H1 (cell line): ENCODE measurements around the gene POLR1G.

Source experiments
- ATF2 ChIP-seq: IDR thresholded peaks from 2 replicates; pipeline ENCODE4 v1.6.1; 2012; ENCODE audit warnings: low read length, inconsistent platforms
- BRCA1 ChIP-seq: IDR thresholded peaks from 2 replicates; pipeline ENCODE4 v1.6.1; 2012; ENCODE audit warnings: low read depth, low read length, improper control_type of control experiment
- CBX8 ChIP-seq: fragments of 300-800, 300-1000 bp; sonication (generic); IDR thresholded peaks from 2 replicates; pipeline ENCODE4 v1.7.1; 2016; ENCODE audit warnings: low read depth, low read length, borderline replicate concordance
- CTCF ChIP-seq, 3 experiments: IDR thresholded peaks; 1 replicate in 2 of 3; 2 replicates in 1 of 3; pipeline versions ENCODE4 v1.5.1 to v1.6.1; 2011; ENCODE audit warnings: low read length in 3 of 3, mild to moderate bottlenecking in 3 of 3, inconsistent platforms in 2 of 3, low read depth in 1 of 3, moderate library complexity in 1 of 3; ENCODE audit not compliant: insufficient read depth in 1 of 3; ENCODE audit errors: control extremely low read depth in 1 of 3
- EGR1 ChIP-seq: IDR thresholded peaks from 2 replicates; pipeline ENCODE4 v1.6.1; 2011; ENCODE audit warnings: low read depth, low read length, borderline replicate concordance
- EZH2 ChIP-seq: fragments of 200-600 bp; sonication (generic); IDR thresholded peaks from 2 replicates; pipeline ENCODE4 v1.7.1; 2012; ENCODE audit warnings: low read depth, mild to moderate bottlenecking, moderate library complexity, low read length, inconsistent platforms; ENCODE audit not compliant: severe bottlenecking
- GTF2F1 ChIP-seq: IDR thresholded peaks from 2 replicates; pipeline ENCODE4 v1.6.1; 2012; ENCODE audit warnings: low read depth, low read length, improper control_type of control experiment, borderline replicate concordance
- JUND ChIP-seq: IDR thresholded peaks from 2 replicates; pipeline ENCODE4 v1.6.1; 2011; ENCODE audit warnings: mild to moderate bottlenecking, improper control_type of control experiment, low read length
- MAFK ChIP-seq: IDR thresholded peaks from 2 replicates; pipeline ENCODE4 v1.6.1; 2012; ENCODE audit warnings: low read depth, mild to moderate bottlenecking, improper control_type of control experiment, low read length
- MAX ChIP-seq: IDR thresholded peaks from 2 replicates; pipeline ENCODE4 v1.6.1; 2012; ENCODE audit warnings: inconsistent platforms
- POLR2A ChIP-seq, 2 experiments: IDR thresholded peaks; 1 replicate in 1 of 2; 2 replicates in 1 of 2; pipeline ENCODE4 v1.6.1; 2011; ENCODE audit warnings: low read depth in 2 of 2, low read length in 2 of 2, mild to moderate bottlenecking in 2 of 2; ENCODE audit errors: control extremely low read depth in 1 of 2

- TF ChIP-seq MAX (no peak), CTCF (IDR thresholded peaks at IDR 0.05; ENCODE audit: control extremely low read depth in 1 of 3, insufficient read depth in 1 of 3, low read depth in 1 of 3, low read length in 3 of 3) (no peak), EZH2 (no peak), JUND (no peak), MAFK (peak; percentile 9; the same call in 1 of the 2 replicates), ATF2 (no peak), GTF2F1 (no peak), EGR1 (no peak), BRCA1 (no peak), CBX8 (no peak), POLR2A (IDR thresholded peaks at IDR 0.05; ENCODE audit: control extremely low read depth in 1 of 2, low read depth in 2 of 2, low read length in 2 of 2) (no peak)
Measured at GRCh38 chr19:45356760-45357444, 49.5 kb upstream of the POLR1G start.
